Peyer's patch (tissue), 4 donors: Measurements from ENCODE around the gene STK10. TPM values are rescaled to one million over a fixed set of nuclear protein-coding genes. Genes with fewer than 3 reads are reported as not detected.

Experiments used
- DNase-seq, 3 donors: peaks; one replicate each; pipeline ENCODE4 v3.0.0-alpha.2; 2017 to 2019
- H3K27ac ChIP-seq, 4 donors: fragments of 200-600 bp; sonication (generic); one replicate each; pipeline ENCODE4 v1.5.1; 2016 to 2019
- H3K27me3 ChIP-seq, 2 donors: fragments of 200-600 bp; sonication (generic); one replicate each; pipeline ENCODE4 v1.5.1; 2019
- H3K36me3 ChIP-seq, 3 donors: fragments of 200-600 bp; sonication (generic); one replicate each; pipeline ENCODE4 v1.5.1; 2016 to 2019
- H3K4me1 ChIP-seq, 4 donors: fragments of 200-600 bp; sonication (generic); one replicate each; pipeline ENCODE4 v1.5.1; 2016 to 2019
- H3K4me3 ChIP-seq, 4 donors: fragments of 200-600 bp; sonication (generic); 1 replicate in 3 of 4; 2 replicates in 1 of 4; pipeline ENCODE4 v1.5.1; 2016 to 2019; ENCODE audit warnings: mild to moderate bottlenecking in 1 of 4
- H3K9me3 ChIP-seq, 4 donors: fragments of 200-600 bp; sonication (generic); one replicate each; pipeline ENCODE4 v1.5.1; 2016 to 2019; ENCODE audit warnings: mild to moderate bottlenecking in 1 of 4
- CTCF ChIP-seq, 6 experiments: fragments of 450-650 bp in 4 of 6; fragments of 200-600 bp in 2 of 6; sonication (generic) in 1 of 6; IDR thresholded peaks; one replicate each; pipeline ENCODE4 v1.5.1; 2017 to 2019; ENCODE audit warnings: antibody characterized with exemption in 6 of 6, mild to moderate bottlenecking in 3 of 6, moderate library complexity in 1 of 6
- POLR2A ChIP-seq, 2 donors: fragments of 450-650 bp; IDR thresholded peaks; one replicate each; pipeline ENCODE4 v1.5.1; 2017; ENCODE audit warnings: antibody characterized with exemption in 2 of 2, mild to moderate bottlenecking in 2 of 2, moderate library complexity in 2 of 2
- total RNA-seq, 4 donors: library from RNA; depleted of rRNA; stranded (reverse); fragments of >200 nt; gene quantifications; one replicate each; pipeline ENCODE4 v1.1.0, GENCODE V29; 2016

The STK10 gene
- total RNA-seq, 4 donors from 2014 or later: 26.3 to 202 (median 68.1) TPM

- Histone ChIP-seq H3K27ac (no peak overlapping the region), H3K36me3 (no peaks in the 10 kb centered on the region), H3K9me3 (no peaks in the 10 kb centered on the region), H3K4me3 (no peak overlapping the region), H3K27me3 (no peaks in the 10 kb centered on the region), H3K4me1 (no peaks in the 10 kb centered on the region)
- no peak for TF ChIP-seq CTCF (IDR thresholded peaks at IDR 0.05)
- TF ChIP-seq POLR2A (IDR thresholded peaks at IDR 0.05): no peak
- no peak for DNase-seq
These were observed 172.7 kb downstream of the STK10 start for GRCh38 chr5:172015346-172015745.

GRCh38 chr5:172010278-172010677 lies 177.7 kb downstream of the STK10 start:
- Histone ChIP-seq H3K4me3 (no peak overlapping the region), H3K9me3 (no peaks in the 10 kb centered on the region), H3K36me3 (no peaks in the 10 kb centered on the region), H3K27me3 (no peaks in the 10 kb centered on the region), H3K27ac (no peak overlapping the region), H3K4me1 (peaks cover 0 to 8% (median 0%) of the 10 kb centered on the region in 4 donors)
- no peak for DNase-seq
- no peak for TF ChIP-seq CTCF (IDR thresholded peaks at IDR 0.05)
- no peak for TF ChIP-seq POLR2A (IDR thresholded peaks at IDR 0.05)

GRCh38 chr5:172009536-172010270 lies 178.3 kb downstream of the STK10 start:
- Histone ChIP-seq H3K4me3 (no peak overlapping the region), H3K27ac (no peak overlapping the region), H3K36me3 (no peaks in the 10 kb centered on the region), H3K27me3 (no peaks in the 10 kb centered on the region), H3K9me3 (no peaks in the 10 kb centered on the region), H3K4me1 (peaks cover 0 to 14% (median 0%) of the 10 kb centered on the region in 4 donors)
- DNase-seq: no peak
- TF ChIP-seq CTCF (IDR thresholded peaks at IDR 0.05) (no peak), POLR2A (IDR thresholded peaks at IDR 0.05) (no peak)

- H3K27ac ChIP-seq: no peak overlapping the region
- no peak for DNase-seq
- H3K36me3 ChIP-seq: no peaks in the 10 kb centered on the region
- peaks cover 0 to 24% (median 0%) of the 10 kb centered on the region in 4 donors for H3K4me1 ChIP-seq
- TF ChIP-seq POLR2A (IDR thresholded peaks at IDR 0.05): no peak
- TF ChIP-seq CTCF (IDR thresholded peaks at IDR 0.05): no peak
- no peaks in the 10 kb centered on the region for H3K9me3 ChIP-seq
- no peak overlapping the region for H3K4me3 ChIP-seq
- H3K27me3 ChIP-seq: no peaks in the 10 kb centered on the region
These were observed 179.3 kb downstream of the STK10 start for GRCh38 chr5:172008689-172009141.

GRCh38 chr5:172008111-172008455 lies 179.9 kb downstream of the STK10 start:
- Histone ChIP-seq H3K4me1 (peaks cover 0 to 30% (median 3%) of the 10 kb centered on the region in 4 donors), H3K9me3 (no peaks in the 10 kb centered on the region), H3K27me3 (no peaks in the 10 kb centered on the region), H3K36me3 (no peaks in the 10 kb centered on the region), H3K27ac (no peak overlapping the region), H3K4me3 (no peak overlapping the region)
- no peak for DNase-seq
- TF ChIP-seq POLR2A (IDR thresholded peaks at IDR 0.05) (no peak), CTCF (IDR thresholded peaks at IDR 0.05) (no peak)
